GM21786 (cell line): ENCODE measurements around the gene KAZN.

Experiments
- ATAC-seq: cut with Tn5 transposase; IDR thresholded peaks from one replicate; pipeline ENCODE4 v1.9.1; 2021; ENCODE audit not compliant: unreplicated experiment

The KAZN gene

GRCh38 chr1:14585728-14586127, 12.8 kb upstream of the KAZN start:
- ATAC-seq, result no peak

GRCh38 chr1:14590411-14591180, 7.9 kb upstream of the KAZN start:
- no peak for ATAC-seq

- ATAC-seq, result no peak
Measured at GRCh38 chr1:14591600-14591999, 6.9 kb upstream of the KAZN start.

GRCh38 chr1:14592004-14592631, 6.4 kb upstream of the KAZN start:
- no peak for ATAC-seq

- ATAC-seq, result no peak
Measured at GRCh38 chr1:14593302-14593701, 5.2 kb upstream of the KAZN start.

GRCh38 chr1:14594045-14594444, 4.4 kb upstream of the KAZN start:
- ATAC-seq, result no peak

GRCh38 chr1:14596591-14596990, 1.9 kb upstream of the KAZN start:
- no peak for ATAC-seq

GRCh38 chr1:14597343-14598006, 1.0 kb upstream of the KAZN start:
- no peak for ATAC-seq

- ATAC-seq, result no peak
Measured at GRCh38 chr1:14598007-14598497, 433 bp upstream of the KAZN start.

- no peak for ATAC-seq
Measured at GRCh38 chr1:14599183-14599791, 802 bp downstream of the KAZN start.

GRCh38 chr1:14599800-14600199, 1.3 kb downstream of the KAZN start:
- no peak for ATAC-seq

- no peak for ATAC-seq
Measured at GRCh38 chr1:14600405-14601112, 2.1 kb downstream of the KAZN start.

GRCh38 chr1:14602136-14602535, 3.7 kb downstream of the KAZN start:
- ATAC-seq, result no peak

GRCh38 chr1:14603645-14604044, 5.2 kb downstream of the KAZN start:
- ATAC-seq, result no peak

- ATAC-seq, result no peak
Measured at GRCh38 chr1:14604414-14604813, 5.9 kb downstream of the KAZN start.

GRCh38 chr1:14605945-14606344, 7.5 kb downstream of the KAZN start:
- no peak for ATAC-seq

GRCh38 chr1:14606632-14607031, 8.1 kb downstream of the KAZN start:
- ATAC-seq, result no peak

GRCh38 chr1:14607295-14607694, 8.8 kb downstream of the KAZN start:
- ATAC-seq, result no peak

GRCh38 chr1:14608308-14608707, 9.8 kb downstream of the KAZN start:
- no peak for ATAC-seq

GRCh38 chr1:14610761-14611160, 12.3 kb downstream of the KAZN start:
- no peak for ATAC-seq

- ATAC-seq, result no peak
Measured at GRCh38 chr1:14611792-14612191, 13.3 kb downstream of the KAZN start.
